GM10248 (cell line): Measurements from ENCODE around the gene KRT9.

Experiments used
- CTCF ChIA-PET: fragments of 300-600 bp; sonication (Branson Sonifier 250); formaldehyde crosslinking; extraction: SDS; loops from one replicate; lab custom pipeline; 2021; ENCODE audit warnings: antibody characterized with exemption; lab: Yijun Ruan, JAX
- POLR2A ChIA-PET: fragments of 350-650 bp; sonication (Branson Sonifier 250); formaldehyde crosslinking; extraction: SDS; loops from one replicate; lab custom pipeline; 2020; ENCODE audit warnings: antibody characterized with exemption; lab: Yijun Ruan, JAX
- DNase-seq: peaks from one replicate; pipeline ENCODE4 v3.0.0; 2012; ENCODE audit errors: extremely low spot score
- TF ChIP-seq, protein P1 (sequence below): IDR thresholded peaks from 2 replicates; pipeline ENCODE4 v1.5.1; 2012; ENCODE audit warnings: mild to moderate bottlenecking, low read depth; ENCODE audit errors: extremely low read depth, missing control alignments, control extremely low read depth

The KRT9 gene

DNA sequence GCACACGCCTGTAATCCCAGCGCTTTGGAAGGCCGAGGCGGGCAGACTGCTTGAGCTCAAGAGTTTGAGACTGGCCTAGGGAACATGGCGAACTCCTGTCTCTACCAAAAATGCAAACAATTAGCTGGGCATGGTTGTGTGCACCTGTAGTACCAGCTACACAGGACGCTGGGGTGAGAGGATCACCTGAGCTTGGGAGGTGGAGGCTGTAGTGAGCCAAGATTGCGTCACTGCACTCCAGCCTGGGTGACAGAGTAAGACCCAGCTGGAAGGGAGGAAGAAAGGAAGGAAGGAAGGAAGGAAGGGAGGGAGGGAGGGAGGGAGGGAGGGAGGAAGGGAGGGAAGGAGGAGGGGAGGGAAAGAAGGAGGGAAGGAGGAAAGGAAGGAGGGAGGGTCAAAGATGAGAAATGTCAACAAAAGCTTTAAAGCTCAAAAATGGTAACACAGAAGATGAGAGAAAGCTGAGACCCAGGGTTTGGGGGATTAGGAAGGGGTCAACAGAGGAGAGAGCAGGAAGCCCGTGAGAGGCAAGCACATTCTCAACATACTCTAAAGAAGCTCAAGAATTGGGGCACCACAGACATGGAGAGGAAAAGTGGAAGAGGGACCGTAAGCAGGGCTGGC lies 38.8 kb downstream of the KRT9 start:
- no peak for DNase-seq
- ChIA-PET POLR2A (no interaction called here), CTCF (interaction anchor here (1.6 to 1.9 kb wide), 2 partner anchors 9 to 16 kb away, joined by 5 to 19 read pairs; no protein-coding TSS in a partner anchor)
- TF ChIP-seq, protein P1, sequence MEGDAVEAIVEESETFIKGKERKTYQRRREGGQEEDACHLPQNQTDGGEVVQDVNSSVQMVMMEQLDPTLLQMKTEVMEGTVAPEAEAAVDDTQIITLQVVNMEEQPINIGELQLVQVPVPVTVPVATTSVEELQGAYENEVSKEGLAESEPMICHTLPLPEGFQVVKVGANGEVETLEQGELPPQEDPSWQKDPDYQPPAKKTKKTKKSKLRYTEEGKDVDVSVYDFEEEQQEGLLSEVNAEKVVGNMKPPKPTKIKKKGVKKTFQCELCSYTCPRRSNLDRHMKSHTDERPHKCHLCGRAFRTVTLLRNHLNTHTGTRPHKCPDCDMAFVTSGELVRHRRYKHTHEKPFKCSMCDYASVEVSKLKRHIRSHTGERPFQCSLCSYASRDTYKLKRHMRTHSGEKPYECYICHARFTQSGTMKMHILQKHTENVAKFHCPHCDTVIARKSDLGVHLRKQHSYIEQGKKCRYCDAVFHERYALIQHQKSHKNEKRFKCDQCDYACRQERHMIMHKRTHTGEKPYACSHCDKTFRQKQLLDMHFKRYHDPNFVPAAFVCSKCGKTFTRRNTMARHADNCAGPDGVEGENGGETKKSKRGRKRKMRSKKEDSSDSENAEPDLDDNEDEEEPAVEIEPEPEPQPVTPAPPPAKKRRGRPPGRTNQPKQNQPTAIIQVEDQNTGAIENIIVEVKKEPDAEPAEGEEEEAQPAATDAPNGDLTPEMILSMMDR: no peak

DNA sequence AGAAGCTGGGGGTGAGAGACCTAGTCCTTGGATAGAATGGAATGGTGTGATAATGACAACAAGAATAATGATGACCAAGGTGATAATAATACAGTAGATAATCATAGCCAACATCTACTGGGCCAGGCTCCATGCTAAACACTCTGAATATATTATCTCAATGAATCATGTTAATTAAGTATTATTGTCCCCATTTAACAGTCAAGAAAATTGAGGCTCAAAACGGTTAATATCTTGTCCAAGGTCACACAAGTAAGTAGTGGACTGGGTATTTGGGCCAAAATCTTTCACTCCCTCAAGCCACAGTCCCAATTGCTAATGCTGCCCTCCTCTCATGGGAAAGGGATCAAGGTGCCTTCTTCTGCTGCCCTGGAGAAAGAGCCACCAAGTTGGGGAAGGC lies 39.9 kb downstream of the KRT9 start:
- CTCF ChIA-PET: interaction anchor here (1.6 to 1.9 kb wide), 2 partner anchors 11 to 17 kb away, joined by 5 to 19 read pairs; no protein-coding TSS in a partner anchor
- no peak for DNase-seq
- TF ChIP-seq, protein P1: no peak
- POLR2A ChIA-PET: no interaction called here

DNA sequence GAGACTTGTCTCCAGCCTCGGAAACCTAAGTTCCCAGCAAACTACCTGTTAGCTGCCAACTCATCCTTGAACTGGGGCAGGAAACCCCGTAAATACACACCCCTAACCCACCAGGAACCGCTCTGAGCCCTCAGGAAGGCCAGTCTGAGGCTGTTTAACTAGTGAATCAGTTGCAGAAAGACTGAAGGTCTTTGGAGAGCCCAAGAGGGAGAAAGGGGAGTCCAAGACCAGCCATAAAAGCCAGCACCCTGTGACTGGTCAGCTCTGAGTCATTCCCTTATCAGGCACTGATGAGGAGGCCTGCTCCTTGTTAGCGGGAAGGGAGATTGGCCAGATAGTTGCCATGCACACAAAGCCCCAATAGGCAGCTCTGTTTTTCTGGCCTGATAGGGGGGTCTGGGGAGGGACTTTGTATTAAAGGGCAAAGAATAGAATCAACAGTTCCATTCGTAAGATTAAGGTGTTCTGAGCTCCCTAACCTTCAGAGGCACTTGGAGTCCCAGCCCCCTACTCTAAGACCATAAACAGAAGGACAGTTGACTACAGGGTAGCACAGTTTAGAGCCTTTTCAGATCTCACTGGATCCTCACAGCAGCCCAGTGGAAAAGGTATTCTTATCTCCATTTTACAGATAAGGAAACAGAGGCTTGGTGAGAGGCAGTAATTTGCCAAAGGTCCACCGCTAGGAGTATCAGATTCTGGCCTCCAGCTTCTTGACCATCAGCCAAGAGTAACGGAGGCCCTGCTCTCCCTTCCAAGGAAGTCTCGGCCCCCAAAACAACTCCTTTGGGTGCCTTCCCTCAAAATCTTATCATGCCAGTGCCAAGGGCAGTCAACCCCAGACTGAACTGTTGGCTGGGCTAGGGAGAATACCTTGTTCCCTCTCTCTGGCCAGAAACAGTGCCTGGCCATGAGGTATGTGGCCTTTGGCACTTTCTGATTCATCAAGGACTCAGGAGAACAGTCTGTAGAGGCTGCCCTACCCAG lies 41.5 kb downstream of the KRT9 start:
- CTCF ChIA-PET: interaction anchor here (1.0 to 3.8 kb wide), 2 partner anchors 10 to 18 kb away, joined by 3 to 16 read pairs; no protein-coding TSS in a partner anchor
- DNase-seq: no peak
- POLR2A ChIA-PET: no interaction called here
- TF ChIP-seq, protein P1: no peak

DNA sequence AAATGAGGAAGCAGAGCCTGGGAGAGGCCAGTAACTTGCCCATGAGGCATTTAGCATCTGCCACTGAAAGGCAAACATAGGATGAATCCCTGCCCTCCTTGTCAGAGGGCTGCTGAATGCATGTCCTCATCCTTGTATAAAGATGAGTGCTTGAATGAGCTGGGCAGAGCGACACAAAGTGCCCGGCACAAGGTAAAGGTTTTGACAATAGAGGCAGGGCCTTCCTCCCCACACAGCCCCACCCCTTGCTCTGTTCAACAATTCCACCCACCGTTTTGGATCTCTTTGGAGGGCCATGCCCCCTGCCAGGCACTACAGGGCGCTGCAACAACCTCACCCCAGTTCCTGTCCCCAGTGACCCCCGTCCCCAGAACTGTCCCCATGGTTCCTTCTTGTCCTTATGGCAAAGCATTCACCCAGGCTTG lies 42.4 kb downstream of the KRT9 start:
- ChIA-PET CTCF (interaction anchor here (3.8 kb wide), 1 partner anchor 19 kb away, joined by 16 read pairs; no protein-coding TSS in a partner anchor), POLR2A (no interaction called here)
- no peak for DNase-seq
- TF ChIP-seq, protein P1: no peak

DNA sequence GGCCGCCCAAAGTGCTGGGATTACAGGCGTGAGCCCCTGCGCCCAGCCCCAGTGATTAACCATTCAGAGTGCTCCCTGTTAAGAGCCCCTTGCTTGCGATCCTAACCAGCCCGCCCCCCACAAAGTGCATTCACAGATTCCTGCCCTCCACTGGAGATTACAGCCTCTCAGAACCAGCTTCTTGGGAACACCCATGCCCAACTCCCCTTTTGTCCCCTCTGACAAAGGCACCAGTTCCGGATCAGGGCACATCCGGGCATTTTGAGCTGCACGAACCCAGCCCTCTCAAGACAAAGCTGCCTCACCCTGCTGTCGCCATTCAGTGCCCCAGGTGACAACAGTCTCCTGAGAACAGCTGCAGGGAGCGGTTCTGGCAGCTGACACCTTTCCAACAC lies 42.9 kb downstream of the KRT9 start:
- CTCF ChIA-PET: interaction anchor here (3.8 kb wide), 1 partner anchor 20 kb away, joined by 16 read pairs; no protein-coding TSS in a partner anchor
- POLR2A ChIA-PET: no interaction called here
- TF ChIP-seq, protein P1: no peak
- no peak for DNase-seq
